Measurements from ENCODE around the gene ERC2. TPM values are rescaled to one million over a fixed set of nuclear protein-coding genes. Genes with fewer than 3 reads are reported as not detected.

The ERC2 gene
- total RNA-seq, 2 experiments from 2014 or later = not detected

DNA sequence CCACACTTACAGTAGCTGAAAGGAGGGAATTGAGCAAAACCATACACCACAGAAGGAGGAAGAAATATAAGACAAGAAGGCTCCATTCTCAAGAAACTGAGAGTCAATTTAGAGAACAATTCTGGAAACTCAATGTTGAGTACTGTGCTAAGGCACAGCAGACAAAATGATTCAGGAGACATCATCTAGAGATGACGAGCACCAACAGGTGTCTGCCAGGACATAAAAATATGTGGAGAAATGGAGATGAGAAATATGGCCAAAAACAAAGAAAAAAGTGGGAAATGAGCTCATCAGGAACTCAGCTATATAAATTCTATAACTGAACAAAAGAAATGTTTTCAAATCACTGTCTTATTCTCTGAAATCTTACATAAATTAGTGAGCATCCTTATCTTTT, 343.7 kb downstream of the ERC2 start:
- POLR2A ChIA-PET = interaction anchor here (0.7 to 1.0 kb wide), 3 partner anchors 17 to 69 kb away, joined by 3 to 4 read pairs (median 4); no protein-coding TSS in a partner anchor
- no peaks in the 10 kb centered on the region for H3K79me2 ChIP-seq (ENCODE audit: insufficient read depth, low read depth, low read length)
- H2AFZ ChIP-seq (ENCODE audit: low read length) = no peak overlapping the region
- H3K27ac ChIP-seq (ENCODE audit: low read depth, low read length, poor library complexity, severe bottlenecking) = no peak overlapping the region
- no peak for DNase-seq (ENCODE audit: low spot score)
- H3K4me3 ChIP-seq (ENCODE audit: low read depth, low read length, poor library complexity, severe bottlenecking) = no peak overlapping the region
- H3K9me2 ChIP-seq (ENCODE audit: insufficient read depth, low read length) = no peaks in the 10 kb centered on the region
- H3K9me3 ChIP-seq (ENCODE audit: low read length) = no peaks in the 10 kb centered on the region; the same call in 1 of the 2 replicates
- no peaks in the 10 kb centered on the region for H3K36me3 ChIP-seq (ENCODE audit: insufficient read depth, low read length)
- intact Hi-C loops (cut with micrococcal nuclease; ENCODE audit: unreplicated experiment) = no loop called here
- BruUV-seq (replicated peaks) = no TSS peak
- H4K20me1 ChIP-seq (ENCODE audit: insufficient read depth, low read length) = no peaks in the 10 kb centered on the region
- CTCF ChIA-PET (ENCODE audit: unreplicated experiment) = no interaction called here
- H3K4me2 ChIP-seq (ENCODE audit: low read length) = no peak overlapping the region
- TF ChIP-seq EZH2phosphoT487 (IDR thresholded peaks at IDR 0.05; ENCODE audit: borderline replicate concordance, low read depth, low read length) = no peak
- TF ChIP-seq, protein P1, sequence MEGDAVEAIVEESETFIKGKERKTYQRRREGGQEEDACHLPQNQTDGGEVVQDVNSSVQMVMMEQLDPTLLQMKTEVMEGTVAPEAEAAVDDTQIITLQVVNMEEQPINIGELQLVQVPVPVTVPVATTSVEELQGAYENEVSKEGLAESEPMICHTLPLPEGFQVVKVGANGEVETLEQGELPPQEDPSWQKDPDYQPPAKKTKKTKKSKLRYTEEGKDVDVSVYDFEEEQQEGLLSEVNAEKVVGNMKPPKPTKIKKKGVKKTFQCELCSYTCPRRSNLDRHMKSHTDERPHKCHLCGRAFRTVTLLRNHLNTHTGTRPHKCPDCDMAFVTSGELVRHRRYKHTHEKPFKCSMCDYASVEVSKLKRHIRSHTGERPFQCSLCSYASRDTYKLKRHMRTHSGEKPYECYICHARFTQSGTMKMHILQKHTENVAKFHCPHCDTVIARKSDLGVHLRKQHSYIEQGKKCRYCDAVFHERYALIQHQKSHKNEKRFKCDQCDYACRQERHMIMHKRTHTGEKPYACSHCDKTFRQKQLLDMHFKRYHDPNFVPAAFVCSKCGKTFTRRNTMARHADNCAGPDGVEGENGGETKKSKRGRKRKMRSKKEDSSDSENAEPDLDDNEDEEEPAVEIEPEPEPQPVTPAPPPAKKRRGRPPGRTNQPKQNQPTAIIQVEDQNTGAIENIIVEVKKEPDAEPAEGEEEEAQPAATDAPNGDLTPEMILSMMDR (conservative IDR thresholded peaks at IDR 0.05; ENCODE audit: low read length) = no peak
- no peaks in the 10 kb centered on the region for H3K4me1 ChIP-seq (ENCODE audit: insufficient read depth, low read length, poor library complexity, severe bottlenecking)

DNA sequence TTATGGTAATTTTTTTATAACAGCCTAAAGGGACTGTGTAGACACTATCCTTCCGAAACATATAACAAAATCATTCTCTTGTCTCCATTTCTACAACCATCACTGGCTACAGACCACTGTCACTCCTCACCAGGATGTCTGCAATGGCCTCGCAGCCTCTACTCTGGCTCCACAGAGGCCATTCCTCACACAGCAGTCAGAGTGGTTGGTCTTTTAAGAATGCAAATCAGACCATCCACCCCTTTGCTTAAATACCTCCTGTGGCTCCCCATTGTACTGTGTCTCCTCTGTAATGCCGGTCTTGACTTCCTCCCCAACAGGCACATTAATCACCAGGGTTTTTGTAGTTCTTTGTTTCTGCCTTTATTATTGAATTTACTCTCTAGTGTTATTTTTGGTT, 344.8 kb downstream of the ERC2 start:
- no peak overlapping the region for H3K4me2 ChIP-seq (ENCODE audit: low read length)
- H3K27ac ChIP-seq (ENCODE audit: low read depth, low read length, poor library complexity, severe bottlenecking) = no peak overlapping the region
- no peaks in the 10 kb centered on the region for H3K79me2 ChIP-seq (ENCODE audit: insufficient read depth, low read depth, low read length)
- H3K4me1 ChIP-seq (ENCODE audit: insufficient read depth, low read length, poor library complexity, severe bottlenecking) = no peaks in the 10 kb centered on the region
- BruUV-seq (replicated peaks) = no TSS peak
- DNase-seq (ENCODE audit: low spot score) = no peak
- H3K9me3 ChIP-seq (ENCODE audit: low read length) = no peaks in the 10 kb centered on the region; the same call in 1 of the 2 replicates
- no peaks in the 10 kb centered on the region for H3K36me3 ChIP-seq (ENCODE audit: insufficient read depth, low read length)
- H4K20me1 ChIP-seq (ENCODE audit: insufficient read depth, low read length) = no peaks in the 10 kb centered on the region
- CTCF ChIA-PET (ENCODE audit: unreplicated experiment) = no interaction called here
- POLR2A ChIA-PET = no interaction called here
- TF ChIP-seq EZH2phosphoT487 (IDR thresholded peaks at IDR 0.05; ENCODE audit: borderline replicate concordance, low read depth, low read length) = no peak
- TF ChIP-seq, protein P1 (conservative IDR thresholded peaks at IDR 0.05; ENCODE audit: low read length) = no peak
- H2AFZ ChIP-seq (ENCODE audit: low read length) = no peak overlapping the region
- no peaks in the 10 kb centered on the region for H3K9me2 ChIP-seq (ENCODE audit: insufficient read depth, low read length)
- intact Hi-C loops (cut with micrococcal nuclease; ENCODE audit: unreplicated experiment) = no loop called here
- no peak overlapping the region for H3K4me3 ChIP-seq (ENCODE audit: low read depth, low read length, poor library complexity, severe bottlenecking)

DNA sequence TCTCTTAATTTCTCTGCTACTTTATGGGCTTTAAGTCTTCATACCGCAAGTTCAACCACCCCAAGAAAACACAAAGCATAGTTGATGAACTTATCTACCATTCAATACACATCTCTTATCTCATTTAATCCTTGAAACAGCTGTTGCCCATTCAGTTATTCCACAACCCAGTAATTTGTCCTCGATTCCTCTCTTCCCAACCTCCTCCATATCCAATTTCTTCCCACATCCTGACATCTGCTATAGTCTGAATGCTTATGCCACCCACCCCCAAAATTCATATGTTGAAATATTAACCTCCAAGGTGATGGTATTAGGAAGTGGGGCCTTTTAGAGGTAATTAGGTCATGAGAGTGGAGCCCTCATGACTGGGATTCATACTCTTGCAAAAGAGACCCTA, 345.4 kb downstream of the ERC2 start:
- intact Hi-C loops (cut with micrococcal nuclease; ENCODE audit: unreplicated experiment) = no loop called here

More for the DNA sequence above, 345.4 kb downstream of the ERC2 start:
- TF ChIP-seq, protein P1 (conservative IDR thresholded peaks at IDR 0.05; ENCODE audit: low read length) = no peak
- TF ChIP-seq EZH2phosphoT487 (IDR thresholded peaks at IDR 0.05; ENCODE audit: borderline replicate concordance, low read depth, low read length) = no peak
- DNase-seq (ENCODE audit: low spot score) = no peak
- H3K36me3 ChIP-seq (ENCODE audit: insufficient read depth, low read length) = no peaks in the 10 kb centered on the region
- BruUV-seq (replicated peaks) = no TSS peak
- H3K4me3 ChIP-seq (ENCODE audit: low read depth, low read length, poor library complexity, severe bottlenecking) = no peak overlapping the region
- H3K9me2 ChIP-seq (ENCODE audit: insufficient read depth, low read length) = no peaks in the 10 kb centered on the region
- H3K9me3 ChIP-seq (ENCODE audit: low read length) = no peaks in the 10 kb centered on the region; the same call in 1 of the 2 replicates
- H3K79me2 ChIP-seq (ENCODE audit: insufficient read depth, low read depth, low read length) = no peaks in the 10 kb centered on the region
- H3K4me2 ChIP-seq (ENCODE audit: low read length) = no peak overlapping the region
- H4K20me1 ChIP-seq (ENCODE audit: insufficient read depth, low read length) = no peaks in the 10 kb centered on the region
- H3K27ac ChIP-seq (ENCODE audit: low read depth, low read length, poor library complexity, severe bottlenecking) = no peak overlapping the region
- ChIA-PET CTCF (ENCODE audit: unreplicated experiment) (no interaction called here), POLR2A (interaction anchor here (0.5 kb wide), 1 partner anchor 344 kb away, joined by 3 read pairs; no protein-coding TSS in a partner anchor)
- no peak overlapping the region for H2AFZ ChIP-seq (ENCODE audit: low read length)
- no peaks in the 10 kb centered on the region for H3K4me1 ChIP-seq (ENCODE audit: insufficient read depth, low read length, poor library complexity, severe bottlenecking)

Data from OCI-LY7 (cell line).